ENCODE results near the gene RILPL1. TPM values are rescaled to one million over a fixed set of nuclear protein-coding genes. Genes with fewer than 3 reads are reported as not detected.

RILPL1 gene
- total RNA-seq, 1 donor from 2014 or later, result 0.67 TPM

- H3K4me1 Mint-ChIP-seq, result no peaks in the 10 kb centered on the region
- no peak overlapping the region for H3K27ac Mint-ChIP-seq
- ATAC-seq (ENCODE audit: low read depth), result no peak
- intact Hi-C loops (cut with micrococcal nuclease), result no loop called here
- no peak for TF ChIP-seq CTCF (IDR thresholded peaks at IDR 0.05)
- H3K4me3 Mint-ChIP-seq, result no peak overlapping the region
- CTCF ChIA-PET, result no interaction called here
- H3K36me3 Mint-ChIP-seq (ENCODE audit: low read depth), result peaks cover 3% of the 10 kb centered on the region
- no peak for DNase-seq
- no peaks in the 10 kb centered on the region for H3K27me3 Mint-ChIP-seq
- POLR2A ChIA-PET, result no interaction called here
- H3K9me3 Mint-ChIP-seq, result no peaks in the 10 kb centered on the region
Measured at GRCh38 chr12:123512838-123513665, 20.5 kb downstream of the RILPL1 start.

GRCh38 chr12:123506843-123507236, 26.7 kb downstream of the RILPL1 start:
- Mint-ChIP-seq H3K27me3 (peaks cover 4% of the 10 kb centered on the region), H3K27ac (no peak overlapping the region), H3K9me3 (no peaks in the 10 kb centered on the region), H3K36me3 (ENCODE audit: low read depth) (no peaks in the 10 kb centered on the region), H3K4me3 (no peak overlapping the region), H3K4me1 (no peaks in the 10 kb centered on the region)
- ATAC-seq (ENCODE audit: low read depth) (no peak), DNase-seq (no peak)
- CTCF ChIA-PET, result no interaction called here
- POLR2A ChIA-PET, result no interaction called here
- TF ChIP-seq CTCF (IDR thresholded peaks at IDR 0.05), result no peak
- intact Hi-C loops (cut with micrococcal nuclease), result no loop called here

GRCh38 chr12:123506059-123506842, 27.3 kb downstream of the RILPL1 start:
- POLR2A ChIA-PET, result no interaction called here
- CTCF ChIA-PET, result no interaction called here
- no peaks in the 10 kb centered on the region for H3K9me3 Mint-ChIP-seq
- DNase-seq (no peak), ATAC-seq (ENCODE audit: low read depth) (no peak)
- no peak overlapping the region for H3K27ac Mint-ChIP-seq
- H3K27me3 Mint-ChIP-seq, result peaks cover 4% of the 10 kb centered on the region
- no peaks in the 10 kb centered on the region for H3K4me1 Mint-ChIP-seq
- no peak for TF ChIP-seq CTCF (IDR thresholded peaks at IDR 0.05)
- intact Hi-C loops (cut with micrococcal nuclease), result no loop called here
- H3K36me3 Mint-ChIP-seq (ENCODE audit: low read depth), result no peaks in the 10 kb centered on the region
- no peak overlapping the region for H3K4me3 Mint-ChIP-seq

GRCh38 chr12:123502163-123502704, 31.3 kb downstream of the RILPL1 start:
- ATAC-seq (ENCODE audit: low read depth) (no peak), DNase-seq (no peak)
- Mint-ChIP-seq H3K4me3 (no peak overlapping the region), H3K9me3 (no peaks in the 10 kb centered on the region), H3K4me1 (no peaks in the 10 kb centered on the region), H3K27ac (no peak overlapping the region), H3K36me3 (ENCODE audit: low read depth) (no peaks in the 10 kb centered on the region), H3K27me3 (peaks cover 7% of the 10 kb centered on the region)
- intact Hi-C loops (cut with micrococcal nuclease), result no loop called here
- POLR2A ChIA-PET, result interaction anchor here (0.7 kb wide), 1 partner anchor 1282 kb away, joined by 3 read pairs; no protein-coding TSS in a partner anchor
- TF ChIP-seq CTCF (IDR thresholded peaks at IDR 0.05), result no peak
- CTCF ChIA-PET, result no interaction called here

GRCh38 chr12:123499332-123499731, 34.2 kb downstream of the RILPL1 start:
- Mint-ChIP-seq H3K4me1 (no peaks in the 10 kb centered on the region), H3K9me3 (no peaks in the 10 kb centered on the region), H3K27me3 (peaks cover 7% of the 10 kb centered on the region), H3K4me3 (no peak overlapping the region), H3K36me3 (ENCODE audit: low read depth) (no peaks in the 10 kb centered on the region), H3K27ac (no peak overlapping the region)
- ATAC-seq (ENCODE audit: low read depth) (no peak), DNase-seq (no peak)
- ChIA-PET CTCF (no interaction called here), POLR2A (no interaction called here)
- no peak for TF ChIP-seq CTCF (IDR thresholded peaks at IDR 0.05)
- intact Hi-C loops (cut with micrococcal nuclease), result no loop called here

Data from activated B cell treated with CpG ODN at 0.5 μM for 24 hours (primary cell).